Measurements from ENCODE around the gene CLDN9.

The CLDN9 gene

GRCh38 chr16:3020247-3020603, 7.5 kb downstream of the CLDN9 start, which contains the start of gene TNFRSF12A:
Gene TNFRSF12A (plus strand): TSS chr16:3020368. CDS start chr16:3020398, 30 bp downstream.
- FAIRE-seq, result no peak

- FAIRE-seq, result no peak
Measured at GRCh38 chr16:3020604-3021448, 8.1 kb downstream of the CLDN9 start.

- FAIRE-seq, result peak; percentile 74
Measured at GRCh38 chr16:3021449-3022207, 8.9 kb downstream of the CLDN9 start.

GRCh38 chr16:3022208-3022683, 9.5 kb downstream of the CLDN9 start:
- FAIRE-seq, result no peak

- FAIRE-seq, result no peak
Measured at GRCh38 chr16:3022684-3023414, 10.1 kb downstream of the CLDN9 start.

- no peak for FAIRE-seq
Measured at GRCh38 chr16:3023415-3023668, 10.6 kb downstream of the CLDN9 start.

GRCh38 chr16:3023669-3024478, 11.2 kb downstream of the CLDN9 start, which contains the start of the genes HCFC1R1 and THOC6:
Gene HCFC1R1 (minus strand): TSS chr16:3023942. CDS start chr16:3023941, 1 bp downstream.
Gene THOC6 (plus strand): TSS chr16:3024035. CDS start chr16:3024327, 292 bp downstream.
- peak; percentile 47 for FAIRE-seq

- no peak for FAIRE-seq
Measured at GRCh38 chr16:3025032-3026002, 12.6 kb downstream of the CLDN9 start.

- FAIRE-seq, result no peak
Measured at GRCh38 chr16:3026003-3026378, 13.3 kb downstream of the CLDN9 start.

- no peak for FAIRE-seq
Measured at GRCh38 chr16:3026609-3027488, 14.1 kb downstream of the CLDN9 start.

- FAIRE-seq, result no peak
Measured at GRCh38 chr16:3027489-3027795, 14.7 kb downstream of the CLDN9 start.

- no peak for FAIRE-seq
Measured at GRCh38 chr16:3027983-3028715, 15.4 kb downstream of the CLDN9 start.

- FAIRE-seq, result no peak
Measured at GRCh38 chr16:3028716-3029319, 16.1 kb downstream of the CLDN9 start.

GRCh38 chr16:3029491-3030221, 16.9 kb downstream of the CLDN9 start:
- FAIRE-seq, result no peak

- FAIRE-seq, result no peak
Measured at GRCh38 chr16:3030222-3031212, 17.8 kb downstream of the CLDN9 start.

GRCh38 chr16:3032624-3033023, 19.9 kb downstream of the CLDN9 start:
- no peak for FAIRE-seq
